ENCODE results near the gene GSTK1.

DNA sequence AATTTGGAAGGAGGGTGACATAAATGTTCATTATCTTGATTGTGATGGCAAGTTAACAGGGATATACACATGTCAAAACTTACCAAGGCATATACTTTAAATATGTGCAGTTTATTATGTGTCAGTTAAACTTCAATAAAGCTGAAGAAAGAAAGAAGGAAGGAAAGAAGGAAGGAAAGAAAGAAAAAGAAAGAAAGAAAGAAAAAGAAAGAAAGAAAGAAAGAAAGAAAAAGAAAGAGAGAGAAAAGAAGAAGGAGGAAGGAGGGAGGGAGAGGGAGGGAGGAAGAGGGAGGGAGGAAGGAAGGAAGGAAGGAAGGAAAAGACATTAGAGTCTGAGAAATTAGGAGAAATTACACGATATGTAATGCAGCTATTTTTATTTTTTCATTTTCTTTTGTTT is 15.9 kb upstream of the GSTK1 start:
- no peak for TF ChIP-seq REST (IDR thresholded peaks at IDR 0.05)
- TF ChIP-seq, protein P1, sequence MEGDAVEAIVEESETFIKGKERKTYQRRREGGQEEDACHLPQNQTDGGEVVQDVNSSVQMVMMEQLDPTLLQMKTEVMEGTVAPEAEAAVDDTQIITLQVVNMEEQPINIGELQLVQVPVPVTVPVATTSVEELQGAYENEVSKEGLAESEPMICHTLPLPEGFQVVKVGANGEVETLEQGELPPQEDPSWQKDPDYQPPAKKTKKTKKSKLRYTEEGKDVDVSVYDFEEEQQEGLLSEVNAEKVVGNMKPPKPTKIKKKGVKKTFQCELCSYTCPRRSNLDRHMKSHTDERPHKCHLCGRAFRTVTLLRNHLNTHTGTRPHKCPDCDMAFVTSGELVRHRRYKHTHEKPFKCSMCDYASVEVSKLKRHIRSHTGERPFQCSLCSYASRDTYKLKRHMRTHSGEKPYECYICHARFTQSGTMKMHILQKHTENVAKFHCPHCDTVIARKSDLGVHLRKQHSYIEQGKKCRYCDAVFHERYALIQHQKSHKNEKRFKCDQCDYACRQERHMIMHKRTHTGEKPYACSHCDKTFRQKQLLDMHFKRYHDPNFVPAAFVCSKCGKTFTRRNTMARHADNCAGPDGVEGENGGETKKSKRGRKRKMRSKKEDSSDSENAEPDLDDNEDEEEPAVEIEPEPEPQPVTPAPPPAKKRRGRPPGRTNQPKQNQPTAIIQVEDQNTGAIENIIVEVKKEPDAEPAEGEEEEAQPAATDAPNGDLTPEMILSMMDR (IDR thresholded peaks at IDR 0.05; ENCODE audit: low read depth, low read length, missing input control) = no peak
- no peak for TF ChIP-seq YY1 (IDR thresholded peaks at IDR 0.05)
- no peak for TF ChIP-seq JUND (IDR thresholded peaks at IDR 0.05)
- no peak for TF ChIP-seq RAD21 (IDR thresholded peaks at IDR 0.05)
- no peak for TF ChIP-seq ATF3 (IDR thresholded peaks at IDR 0.05)
- TF ChIP-seq, protein P2, sequence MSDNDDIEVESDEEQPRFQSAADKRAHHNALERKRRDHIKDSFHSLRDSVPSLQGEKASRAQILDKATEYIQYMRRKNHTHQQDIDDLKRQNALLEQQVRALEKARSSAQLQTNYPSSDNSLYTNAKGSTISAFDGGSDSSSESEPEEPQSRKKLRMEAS (IDR thresholded peaks at IDR 0.05) = no peak
- TF ChIP-seq RXRA (IDR thresholded peaks at IDR 0.05) = no peak
- TF ChIP-seq SP1 (IDR thresholded peaks at IDR 0.05) = no peak
- TF ChIP-seq FOXA1 (IDR thresholded peaks at IDR 0.05) = no peak
- TF ChIP-seq TAF1 (conservative IDR thresholded peaks at IDR 0.05) = no peak
- no peak for TF ChIP-seq NR2F2 (IDR thresholded peaks at IDR 0.05)
